Vagina (tissue), 2 donors: ENCODE measurements around the gene DCUN1D4.

Experiments used
- POLR2AphosphoS5 ChIP-seq, 2 donors: sonication (generic); formaldehyde crosslinking; IDR thresholded peaks; one replicate each; pipeline ENCODE4 v1.9.0; 2017; ENCODE audit warnings: antibody characterized with exemption in 2 of 2, mild to moderate bottlenecking in 2 of 2, low read depth in 1 of 2; ENCODE audit not compliant: insufficient read depth in 1 of 2
- TF ChIP-seq, protein P1 (sequence below), 3 experiments: fragments of 450-650 bp in 2 of 3; fragments of 200-600 bp in 1 of 3; sonication (generic) in 1 of 3; IDR thresholded peaks; one replicate each; pipeline ENCODE4 v1.5.1; 2017 to 2019; ENCODE audit warnings: antibody characterized with exemption in 3 of 3, mild to moderate bottlenecking in 2 of 3, moderate library complexity in 2 of 3

GRCh38 chr4:51890760-51891159 lies 47.8 kb downstream of the DCUN1D4 start:
- TF ChIP-seq, protein P1, sequence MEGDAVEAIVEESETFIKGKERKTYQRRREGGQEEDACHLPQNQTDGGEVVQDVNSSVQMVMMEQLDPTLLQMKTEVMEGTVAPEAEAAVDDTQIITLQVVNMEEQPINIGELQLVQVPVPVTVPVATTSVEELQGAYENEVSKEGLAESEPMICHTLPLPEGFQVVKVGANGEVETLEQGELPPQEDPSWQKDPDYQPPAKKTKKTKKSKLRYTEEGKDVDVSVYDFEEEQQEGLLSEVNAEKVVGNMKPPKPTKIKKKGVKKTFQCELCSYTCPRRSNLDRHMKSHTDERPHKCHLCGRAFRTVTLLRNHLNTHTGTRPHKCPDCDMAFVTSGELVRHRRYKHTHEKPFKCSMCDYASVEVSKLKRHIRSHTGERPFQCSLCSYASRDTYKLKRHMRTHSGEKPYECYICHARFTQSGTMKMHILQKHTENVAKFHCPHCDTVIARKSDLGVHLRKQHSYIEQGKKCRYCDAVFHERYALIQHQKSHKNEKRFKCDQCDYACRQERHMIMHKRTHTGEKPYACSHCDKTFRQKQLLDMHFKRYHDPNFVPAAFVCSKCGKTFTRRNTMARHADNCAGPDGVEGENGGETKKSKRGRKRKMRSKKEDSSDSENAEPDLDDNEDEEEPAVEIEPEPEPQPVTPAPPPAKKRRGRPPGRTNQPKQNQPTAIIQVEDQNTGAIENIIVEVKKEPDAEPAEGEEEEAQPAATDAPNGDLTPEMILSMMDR (IDR thresholded peaks at IDR 0.05): no peak
- no peak for TF ChIP-seq POLR2AphosphoS5 (IDR thresholded peaks at IDR 0.05; ENCODE audit: insufficient read depth in 1 of 2, low read depth in 1 of 2)
